ENCODE results near the gene ZNF574. TPM values are rescaled to one million over a fixed set of nuclear protein-coding genes. Genes with fewer than 3 reads are reported as not detected.

Gene ZNF574
- total and polyA plus RNA-seq, 12 donors: 3.4 to 11.1 (median 8.0) TPM

DNA sequence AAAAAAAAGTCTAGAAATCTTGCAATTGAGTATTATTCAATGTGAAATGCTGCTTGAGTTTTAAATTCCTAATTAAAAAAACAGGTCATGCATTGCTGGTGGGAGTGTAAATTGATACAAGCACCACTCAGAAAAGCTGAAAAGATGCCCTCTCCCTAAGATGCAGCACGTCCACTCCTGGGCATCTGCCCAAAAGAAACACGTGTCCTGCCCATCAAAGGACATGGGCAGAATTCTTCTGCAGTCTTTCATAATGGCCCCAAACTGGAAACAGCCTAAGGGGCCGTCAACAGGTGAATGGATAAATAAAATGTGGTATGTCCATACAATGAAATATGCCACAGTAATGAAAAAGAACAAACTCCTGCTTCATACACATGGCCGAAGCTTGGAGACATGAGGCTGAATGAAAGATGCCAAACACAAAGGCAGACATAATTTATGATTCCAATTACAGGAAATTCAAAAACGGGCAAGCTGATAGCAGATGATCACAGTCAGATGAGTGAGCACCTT is 48.5 kb downstream of the ZNF574 start:
- whole genome bisulfite sequencing, 2 donors: 82 to 87% methylated on average over 5 of the region's 5 CpGs

GRCh38 chr19:42125536-42125935 is 49.6 kb downstream of the ZNF574 start:
- no peak for TF ChIP-seq CTCF (IDR thresholded peaks at IDR 0.05)
- 55% methylated on average over 6 of the region's 6 CpGs for WGBS, 2 donors
- Histone ChIP-seq H3K27ac (no peak overlapping the region), H3K9me3 (no peaks in the 10 kb centered on the region), H3K4me3 (no peak overlapping the region), H3K27me3 (peaks cover 0 to 50% (median 15%) of the 10 kb centered on the region in 7 donors), H3K36me3 (no peaks in the 10 kb centered on the region), H3K4me1 (peaks cover 0 to 63% (median 0%) of the 10 kb centered on the region in 9 donors)
- ATAC-seq (no peak), DNase-seq (no peak)
- intact Hi-C loops (cut with DNase I): loop anchor here in 1 of 10 donors (5.0 kb wide), 1 partner anchor 77 kb away; no protein-coding TSS in a partner anchor

More for the DNA sequence above, 48.5 kb downstream of the ZNF574 start:
- Histone ChIP-seq H3K9me3 (no peaks in the 10 kb centered on the region), H3K4me3 (no peak overlapping the region), H3K27me3 (peaks cover 0 to 39% (median 10%) of the 10 kb centered on the region in 7 donors), H3K4me1 (peaks cover 0 to 55% (median 0%) of the 10 kb centered on the region in 9 donors), H3K27ac (no peak overlapping the region), H3K36me3 (no peaks in the 10 kb centered on the region)
- ATAC-seq (no peak), DNase-seq (no peak)
- intact Hi-C loops (cut with DNase I): no loop called here
- no peak for TF ChIP-seq CTCF (IDR thresholded peaks at IDR 0.05)

- DNase-seq (no peak), ATAC-seq (no peak)
- no peak overlapping the region for H3K4me3 ChIP-seq
- peaks cover 0 to 57% (median 22%) of the 10 kb centered on the region in 7 donors for H3K27me3 ChIP-seq
- peaks cover 0 to 54% (median 0%) of the 10 kb centered on the region in 9 donors for H3K4me1 ChIP-seq
- no peaks in the 10 kb centered on the region for H3K36me3 ChIP-seq
- WGBS, 2 donors: 84 to 88% methylated on average over 5 of the region's 5 CpGs
- H3K27ac ChIP-seq: no peak overlapping the region
- no peaks in the 10 kb centered on the region for H3K9me3 ChIP-seq
- intact Hi-C loops (cut with DNase I): loop anchor here in 1 of 10 donors (5.0 kb wide), 1 partner anchor 76 kb away; no protein-coding TSS in a partner anchor
- no peak for TF ChIP-seq CTCF (IDR thresholded peaks at IDR 0.05)
Observed at GRCh38 chr19:42126574-42126973, 50.6 kb downstream of the ZNF574 start.

DNA sequence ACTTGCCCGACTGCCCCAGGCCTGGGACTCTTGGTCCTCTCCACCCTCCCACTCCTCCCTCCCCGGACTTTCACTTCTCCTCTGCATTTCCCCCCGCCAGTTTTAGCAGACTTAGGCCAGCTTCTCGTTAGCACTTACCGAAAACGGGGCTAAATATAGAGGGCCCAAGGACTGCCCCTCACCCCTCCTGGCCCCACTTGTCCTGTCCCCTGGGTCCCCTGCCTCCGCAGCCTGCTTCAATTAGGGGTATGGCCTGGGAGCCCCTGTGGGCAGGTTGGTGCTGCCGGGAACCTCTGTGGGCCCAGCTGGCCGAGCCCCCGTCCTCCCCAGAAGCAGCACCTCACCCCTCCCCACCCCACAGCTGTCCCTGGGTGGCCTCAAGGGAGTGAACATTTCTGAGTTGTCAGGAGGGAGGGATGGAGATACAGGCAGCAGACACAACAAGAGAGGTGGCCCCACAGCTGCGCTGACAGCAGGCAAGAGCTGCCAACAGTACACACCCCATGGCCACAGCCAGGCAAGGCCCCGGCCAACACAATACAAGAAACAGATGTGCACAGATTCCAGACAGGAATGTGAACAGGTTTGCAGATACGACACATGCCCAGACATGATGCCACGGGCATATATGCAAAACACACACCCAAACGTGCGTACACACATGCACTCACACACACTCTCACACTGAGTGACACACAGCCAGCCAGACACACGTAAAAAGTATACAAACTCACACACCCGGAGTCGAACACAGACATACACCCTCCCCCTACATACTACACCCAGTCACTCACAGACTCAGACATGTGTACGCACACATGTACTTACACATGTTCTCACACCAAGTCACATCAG is 53.7 kb downstream of the ZNF574 start:
- TF ChIP-seq CTCF (IDR thresholded peaks at IDR 0.05): no peak
- peak overlapping the region in 2 of 10 donors; percentile 12 to 32 for H3K4me3 ChIP-seq
- H3K4me1 ChIP-seq: peaks cover 0 to 45% (median 14%) of the 10 kb centered on the region in 9 donors
- intact Hi-C loops (cut with DNase I): loop anchor here in 9 of 10 donors (5.0 to 10.0 kb wide), 6 partner anchors 53 to 195 kb away; partner anchors contain the start of genes MEGF8 (in 5 of the 9) and TMEM145 (in 1 of the 9)
- ATAC-seq: peak in 7 of 8 donors; percentile 33 to 56 (median 47)
- no peaks in the 10 kb centered on the region for H3K9me3 ChIP-seq
- no peaks in the 10 kb centered on the region for H3K36me3 ChIP-seq
- peaks cover 0 to 69% (median 48%) of the 10 kb centered on the region in 7 donors for H3K27me3 ChIP-seq
- WGBS, 2 donors: 39 to 41% methylated on average over 20 of the region's 20 CpGs
- H3K27ac ChIP-seq: peak overlapping the region in 2 of 10 donors; percentile 25 to 74
- DNase-seq: peak; percentile 25 to 34

Measured in heart right ventricle (tissue), 16 donors.